Transverse colon (tissue), 4 donors: Measurements from ENCODE around the gene PAPOLB. TPM values are rescaled to one million over a fixed set of nuclear protein-coding genes. Genes with fewer than 3 reads are reported as not detected.

Source experiments
- DNase-seq: peaks from one replicate; pipeline ENCODE4 v3.0.0-alpha.2; 2019
- H3K27ac ChIP-seq, 4 donors: fragments of 200-600 bp; sonication (generic); 2 replicates each; pipeline ENCODE4 v1.5.1; 2016 to 2018; ENCODE audit warnings: inconsistent platforms in 4 of 4
- H3K27me3 ChIP-seq: fragments of 200-600 bp; sonication (generic); 2 replicates; pipeline ENCODE4 v1.5.1; 2017; ENCODE audit warnings: inconsistent platforms
- H3K36me3 ChIP-seq, 4 donors: fragments of 200-600 bp; sonication (generic); 2 replicates each; pipeline ENCODE4 v1.5.1; 2017 to 2019; ENCODE audit warnings: inconsistent platforms in 4 of 4
- H3K4me1 ChIP-seq, 4 donors: fragments of 200-600 bp; sonication (generic); 2 replicates each; pipeline ENCODE4 v1.5.1; 2017 to 2020; ENCODE audit warnings: inconsistent platforms in 4 of 4
- H3K4me3 ChIP-seq, 4 donors: fragments of 200-600 bp; sonication (generic); 1 replicate in 1 of 4; 2 replicates in 3 of 4; pipeline versions ENCODE4 v1.5.1 to v1.6.1; 2017 to 2019; ENCODE audit warnings: inconsistent platforms in 4 of 4
- H3K9me3 ChIP-seq, 2 donors: fragments of 200-600 bp; sonication (generic); 2 replicates each; pipeline ENCODE4 v1.5.1; 2017 to 2019; ENCODE audit warnings: inconsistent platforms in 2 of 2
- EP300 ChIP-seq: sonication (generic); formaldehyde crosslinking; IDR thresholded peaks from one replicate; pipeline ENCODE4 v1.6.1; 2017; ENCODE audit warnings: antibody characterized with exemption, low read depth
- POLR2A ChIP-seq: fragments of 450-650 bp; IDR thresholded peaks from one replicate; pipeline ENCODE4 v1.6.1; 2016; ENCODE audit warnings: antibody characterized with exemption, mild to moderate bottlenecking, moderate library complexity
- POLR2AphosphoS5 ChIP-seq, 3 donors: sonication (generic); formaldehyde crosslinking; IDR thresholded peaks; one replicate each; pipeline ENCODE4 v1.6.1; 2016; ENCODE audit warnings: antibody characterized with exemption in 3 of 3
- WGBS, 2 donors: methylation state at CpG; one replicate each; pipeline ENCODE4 v1.1.5; 2018; ENCODE audit warnings: low coverage in 1 of 2; 5-methylcytosine and 5-hydroxymethylcytosine counted together
- in situ Hi-C, 4 donors: fragments of 200-750 bp; cut with MboI; loops; one replicate each; pipeline versions ENCODE4 v1.15.0 to v1.15.1; 2017; ENCODE audit warnings: low sequenced_read_pairs in 3 of 4, low pct_ligation_motif_present in 1 of 4, low pct_unique_long_range_greater_than_20kb in 1 of 4
- intact Hi-C: fragments of 100-400 bp; cut with DNase I; formaldehyde crosslinking; loops from one replicate; pipeline ENCODE4 v1.15.1; 2023; ENCODE audit warnings: low total_unique reads
- total RNA-seq, 4 donors: library from RNA; depleted of rRNA; stranded (reverse); fragments of >200 nt; gene quantifications; one replicate each; pipeline ENCODE4 v1.1.0, GENCODE V29; 2016
- TF ChIP-seq, protein P1 (sequence below), 5 experiments: fragments of 200-600 bp in 3 of 5; fragments of 450-650 bp in 2 of 5; sonication (generic) in 3 of 5; IDR thresholded peaks; 1 replicate in 2 of 5; 2 replicates in 3 of 5; pipeline ENCODE4 v1.5.1; 2016 to 2017; ENCODE audit warnings: antibody characterized with exemption in 5 of 5, inconsistent platforms in 3 of 5, mild to moderate bottlenecking in 2 of 5, moderate library complexity in 1 of 5

The PAPOLB gene
- total RNA-seq, 4 donors from 2014 or later, result 0.16 to 0.60 TPM; not detected in 2

DNA sequence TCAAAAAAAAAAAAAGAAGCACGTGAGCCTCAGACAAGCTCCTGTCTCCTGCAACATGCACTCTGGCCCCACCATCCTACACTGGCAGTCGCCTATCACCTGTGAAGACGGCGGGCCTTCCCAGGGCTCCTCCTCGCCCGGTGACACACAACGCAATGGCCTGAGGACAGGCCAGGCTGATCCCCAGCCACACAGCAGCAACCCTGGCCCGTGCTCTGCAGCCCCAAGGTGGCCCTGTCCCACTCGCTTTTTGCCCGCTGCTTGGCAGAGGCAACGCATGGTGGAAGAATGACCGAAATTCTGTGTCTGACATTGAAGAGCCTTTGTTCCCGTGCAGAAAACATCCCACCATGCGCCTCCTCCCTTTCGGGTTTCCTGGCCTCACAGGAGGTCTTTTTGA lies 13.6 kb upstream of the PAPOLB start:
- intact Hi-C loops (no loop called here), in situ Hi-C loops (no loop called here)
- TF ChIP-seq POLR2A (no peak), POLR2AphosphoS5 (IDR thresholded peaks at IDR 0.05) (no peak), EP300 (no peak)
- TF ChIP-seq, protein P1, sequence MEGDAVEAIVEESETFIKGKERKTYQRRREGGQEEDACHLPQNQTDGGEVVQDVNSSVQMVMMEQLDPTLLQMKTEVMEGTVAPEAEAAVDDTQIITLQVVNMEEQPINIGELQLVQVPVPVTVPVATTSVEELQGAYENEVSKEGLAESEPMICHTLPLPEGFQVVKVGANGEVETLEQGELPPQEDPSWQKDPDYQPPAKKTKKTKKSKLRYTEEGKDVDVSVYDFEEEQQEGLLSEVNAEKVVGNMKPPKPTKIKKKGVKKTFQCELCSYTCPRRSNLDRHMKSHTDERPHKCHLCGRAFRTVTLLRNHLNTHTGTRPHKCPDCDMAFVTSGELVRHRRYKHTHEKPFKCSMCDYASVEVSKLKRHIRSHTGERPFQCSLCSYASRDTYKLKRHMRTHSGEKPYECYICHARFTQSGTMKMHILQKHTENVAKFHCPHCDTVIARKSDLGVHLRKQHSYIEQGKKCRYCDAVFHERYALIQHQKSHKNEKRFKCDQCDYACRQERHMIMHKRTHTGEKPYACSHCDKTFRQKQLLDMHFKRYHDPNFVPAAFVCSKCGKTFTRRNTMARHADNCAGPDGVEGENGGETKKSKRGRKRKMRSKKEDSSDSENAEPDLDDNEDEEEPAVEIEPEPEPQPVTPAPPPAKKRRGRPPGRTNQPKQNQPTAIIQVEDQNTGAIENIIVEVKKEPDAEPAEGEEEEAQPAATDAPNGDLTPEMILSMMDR (IDR thresholded peaks at IDR 0.05), result no peak
- H3K9me3 ChIP-seq, result no peaks in the 10 kb centered on the region
- no peak overlapping the region for H3K27ac ChIP-seq
- H3K27me3 ChIP-seq, result no peaks in the 10 kb centered on the region
- no peaks in the 10 kb centered on the region for H3K4me1 ChIP-seq
- no peaks in the 10 kb centered on the region for H3K36me3 ChIP-seq
- 87 to 90% methylated on average over 3 to 15 of the region's 15 CpGs for WGBS, 2 donors
- DNase-seq, result no peak
- H3K4me3 ChIP-seq, result no peak overlapping the region

DNA sequence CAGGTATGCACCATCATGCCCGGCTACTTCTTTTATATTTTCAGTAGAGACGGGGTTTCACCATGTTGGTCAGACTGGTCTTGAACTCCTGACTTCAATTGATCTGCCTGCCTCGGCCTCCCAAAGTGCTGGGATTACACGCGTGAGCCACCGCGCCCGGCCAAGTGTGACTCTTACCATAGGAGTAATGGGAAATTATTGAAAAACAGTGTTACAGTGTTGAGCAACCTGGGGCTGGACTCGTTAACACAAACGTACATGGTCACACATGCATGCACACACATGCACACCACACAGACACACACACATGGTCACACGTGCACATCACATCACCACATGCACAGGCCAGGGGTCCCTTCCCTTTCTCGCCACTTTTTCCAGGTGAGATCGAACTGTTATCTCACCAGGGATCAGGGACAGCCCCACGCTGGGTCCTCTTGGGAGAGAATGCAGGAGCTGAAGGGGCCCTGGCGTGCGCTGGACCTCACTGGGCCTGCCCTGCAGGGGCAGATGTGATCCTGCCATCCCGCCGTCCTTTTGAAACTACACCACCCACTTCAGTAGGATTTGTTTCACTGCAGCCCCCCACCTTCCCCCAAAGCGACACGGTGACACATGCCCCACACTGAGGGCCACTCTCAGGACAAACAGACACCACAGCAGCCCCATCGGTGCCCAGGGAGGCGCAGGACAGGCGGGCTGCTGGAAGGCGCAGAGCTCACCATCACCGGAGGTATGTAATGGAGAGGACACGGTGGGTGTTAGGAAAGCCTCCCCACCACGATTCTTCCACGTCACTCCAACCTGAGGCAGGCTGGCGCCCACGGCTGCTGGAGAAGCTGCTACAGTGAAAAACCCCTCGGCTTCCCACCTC lies 11.5 kb upstream of the PAPOLB start:
- DNase-seq, result no peak
- Histone ChIP-seq H3K4me1 (no peaks in the 10 kb centered on the region), H3K4me3 (no peak overlapping the region), H3K27ac (no peak overlapping the region), H3K9me3 (no peaks in the 10 kb centered on the region), H3K27me3 (no peaks in the 10 kb centered on the region), H3K36me3 (no peaks in the 10 kb centered on the region)
- 91% methylated on average over 31 of the region's 31 CpGs; no CpG with 5 or more reads in 1 of the 2 donors for WGBS, 2 donors
- TF ChIP-seq, protein P1 (IDR thresholded peaks at IDR 0.05), result no peak
- no peak for TF ChIP-seq POLR2A
- TF ChIP-seq POLR2AphosphoS5 (IDR thresholded peaks at IDR 0.05), result no peak
- TF ChIP-seq EP300, result no peak
- in situ Hi-C loops, result no loop called here
- intact Hi-C loops, result no loop called here

DNA sequence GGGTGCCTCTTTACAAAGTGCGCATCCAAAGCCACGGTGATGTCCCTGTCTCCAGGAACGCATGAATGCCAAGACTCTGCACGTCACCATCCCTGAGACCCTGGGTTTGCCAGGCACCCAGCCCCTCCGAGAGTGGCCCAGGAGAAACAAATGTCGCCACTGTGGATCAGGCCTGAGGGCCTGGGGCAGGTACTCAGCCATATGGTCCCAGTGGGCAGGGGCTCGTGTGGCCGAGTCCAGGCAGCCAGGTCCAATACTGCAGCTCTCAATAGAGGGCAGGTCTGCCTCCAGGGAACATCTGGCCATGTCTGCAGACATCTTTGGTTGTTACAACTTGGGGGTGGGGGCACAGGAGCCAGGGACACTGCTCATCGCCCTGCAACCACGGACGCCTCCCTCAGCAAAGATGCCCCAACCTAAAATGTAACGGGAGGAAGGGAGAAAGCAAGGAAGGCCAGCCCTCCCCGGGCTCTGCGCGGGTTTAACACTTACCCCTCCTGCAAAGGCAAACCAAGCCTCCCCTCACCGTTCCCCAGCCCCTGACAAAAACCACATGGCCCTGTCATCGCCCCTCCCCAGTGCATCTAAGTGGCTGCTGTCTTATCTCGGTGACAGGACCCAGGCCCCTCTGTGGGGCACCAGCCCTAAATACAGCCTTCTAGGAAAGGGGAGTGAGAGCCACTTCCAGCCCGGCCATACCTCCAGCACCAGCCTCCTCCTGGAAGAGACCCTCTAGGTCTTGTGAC lies 10.3 kb upstream of the PAPOLB start:
- Histone ChIP-seq H3K27me3 (no peaks in the 10 kb centered on the region), H3K27ac (no peak overlapping the region), H3K36me3 (no peaks in the 10 kb centered on the region), H3K4me3 (no peak overlapping the region), H3K4me1 (no peaks in the 10 kb centered on the region), H3K9me3 (no peaks in the 10 kb centered on the region)
- WGBS, 2 donors, result 76% methylated on average over 19 of the region's 19 CpGs; no CpG with 5 or more reads in 1 of the 2 donors
- in situ Hi-C loops (no loop called here), intact Hi-C loops (no loop called here)
- TF ChIP-seq POLR2AphosphoS5 (IDR thresholded peaks at IDR 0.05) (no peak), POLR2A (no peak), EP300 (no peak)
- TF ChIP-seq, protein P1 (IDR thresholded peaks at IDR 0.05), result no peak
- no peak for DNase-seq

DNA sequence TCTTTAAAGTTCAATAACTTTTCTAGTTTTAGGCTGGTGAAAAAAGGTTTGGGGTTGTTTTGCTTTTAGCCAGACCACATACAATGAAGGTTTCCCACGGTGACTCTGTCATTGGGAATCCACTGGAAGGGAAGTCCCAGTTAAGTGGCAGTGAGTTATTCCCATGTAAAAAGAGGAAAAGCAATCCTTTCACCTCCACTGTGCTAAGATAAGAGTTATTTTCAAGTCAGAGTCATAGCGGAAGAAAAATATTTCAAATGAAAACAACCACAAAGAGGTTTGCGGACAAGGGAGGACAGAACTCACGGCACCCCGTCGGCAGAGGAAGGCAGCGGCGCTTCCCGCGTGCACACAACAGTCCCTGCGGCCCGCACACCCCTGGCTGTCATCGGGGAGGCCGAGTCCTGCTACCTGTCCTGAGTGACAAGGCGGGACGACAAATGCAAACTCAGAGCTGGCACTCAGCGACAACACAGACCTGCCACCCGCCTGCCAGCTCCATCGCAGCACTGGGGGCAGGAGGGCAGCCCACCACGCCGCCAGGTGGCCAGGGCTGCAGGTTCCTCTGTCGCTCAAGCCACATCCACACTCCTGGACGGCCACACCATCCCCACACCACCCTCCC lies 9.3 kb upstream of the PAPOLB start:
- in situ Hi-C loops, result no loop called here

More for the DNA sequence above, 9.3 kb upstream of the PAPOLB start:
- Histone ChIP-seq H3K9me3 (no peaks in the 10 kb centered on the region), H3K27ac (no peak overlapping the region), H3K4me3 (no peak overlapping the region), H3K36me3 (no peaks in the 10 kb centered on the region), H3K27me3 (no peaks in the 10 kb centered on the region), H3K4me1 (no peaks in the 10 kb centered on the region)
- TF ChIP-seq EP300 (no peak), POLR2AphosphoS5 (IDR thresholded peaks at IDR 0.05) (no peak), POLR2A (no peak)
- TF ChIP-seq, protein P1 (IDR thresholded peaks at IDR 0.05), result no peak
- 39 to 83% methylated on average over 14 to 22 of the region's 23 CpGs for WGBS, 2 donors
- intact Hi-C loops, result no loop called here
- no peak for DNase-seq
